GM18498 (cell line): Measurements from ENCODE around the gene ARHGAP28.
"Not testable (repeated sequence)": the region's sequence is repeated elsewhere in the genome, so short reads cannot be mapped to it uniquely, and the experiment has no call there.

Experiments
- ATAC-seq: cut with Tn5 transposase; IDR thresholded peaks from one replicate; pipeline ENCODE4 v1.9.1; 2021; ENCODE audit warnings: mild to moderate bottlenecking, moderate library complexity; ENCODE audit not compliant: unreplicated experiment

The ARHGAP28 gene

DNA sequence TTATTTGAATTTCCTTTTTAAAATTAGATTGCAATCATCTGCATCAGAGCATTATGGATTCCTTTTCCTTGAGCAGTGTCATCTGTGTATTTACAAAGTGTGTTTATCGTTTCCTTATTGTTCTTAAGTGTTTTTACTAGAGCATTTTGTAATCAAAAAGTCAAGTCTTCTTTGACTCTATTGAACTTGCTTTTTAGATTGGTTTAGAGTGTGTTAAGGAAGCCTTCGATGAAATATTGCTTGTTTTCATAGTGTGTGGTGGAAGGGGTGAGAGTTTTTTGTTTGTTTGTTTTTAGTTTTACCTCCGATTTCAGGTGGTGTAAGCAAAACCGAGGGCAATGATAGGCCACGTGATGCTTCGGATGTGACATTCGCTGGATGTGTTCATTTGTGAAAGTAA lies 45.7 kb downstream of the ARHGAP28 start:
- no peak for ATAC-seq

DNA sequence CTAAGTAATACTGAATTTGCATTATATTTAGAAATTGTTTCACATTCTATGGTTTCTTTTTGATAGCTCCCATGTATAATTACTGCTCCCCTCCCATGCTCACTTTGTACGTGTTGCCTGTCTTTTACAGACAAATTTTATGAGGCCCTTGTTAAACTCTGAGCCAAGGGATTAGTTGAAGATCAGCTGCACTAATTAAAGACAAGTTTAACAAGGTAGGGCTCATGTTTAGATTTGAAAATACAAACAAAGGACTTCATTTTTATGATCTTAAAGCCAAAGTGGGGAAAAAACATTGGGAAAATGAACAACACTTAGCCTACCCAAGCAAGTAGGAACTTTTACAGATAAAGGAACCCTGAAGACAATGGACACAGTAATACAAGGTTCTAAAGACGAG lies 46.2 kb downstream of the ARHGAP28 start:
- no peak for ATAC-seq

DNA sequence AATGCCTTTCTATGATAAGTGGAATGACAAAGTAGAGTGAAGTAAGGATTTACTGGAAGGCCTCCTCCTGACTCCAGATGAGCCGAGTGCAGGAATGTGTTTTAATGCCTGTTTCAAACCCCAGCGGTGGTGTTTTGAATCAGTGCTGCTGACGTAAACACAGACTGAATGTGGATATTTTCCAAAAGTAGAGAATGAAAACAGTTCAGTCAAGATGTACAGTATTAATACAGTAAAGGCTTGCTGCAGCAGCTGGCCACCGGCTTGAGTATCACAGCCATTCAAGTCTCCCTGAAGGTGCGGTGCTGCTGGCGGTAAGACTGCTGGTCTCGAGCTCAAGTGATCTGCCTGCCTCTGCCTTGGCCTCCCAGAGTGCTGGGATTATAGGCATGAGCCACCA lies 46.7 kb downstream of the ARHGAP28 start:
- no peak for ATAC-seq

DNA sequence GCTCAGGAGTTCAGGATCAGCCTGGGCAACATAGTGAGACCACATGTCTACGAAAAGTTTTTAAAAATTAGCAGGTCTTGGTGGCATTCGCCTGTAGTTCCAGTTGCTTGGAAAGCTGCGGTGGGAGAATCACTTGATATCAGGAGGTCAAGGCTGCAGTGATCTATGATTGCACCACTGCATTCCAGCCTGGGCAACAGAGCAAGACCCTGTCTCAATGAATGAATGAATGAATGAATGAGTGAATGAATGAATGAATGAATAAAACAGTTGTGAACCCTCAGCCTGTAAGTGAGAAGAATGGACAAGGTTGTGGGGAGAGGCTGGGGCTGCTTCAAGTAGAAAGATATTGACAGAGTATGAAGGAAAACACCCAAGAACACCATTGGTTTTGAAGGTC lies 48.0 kb downstream of the ARHGAP28 start:
- ATAC-seq: no peak

DNA sequence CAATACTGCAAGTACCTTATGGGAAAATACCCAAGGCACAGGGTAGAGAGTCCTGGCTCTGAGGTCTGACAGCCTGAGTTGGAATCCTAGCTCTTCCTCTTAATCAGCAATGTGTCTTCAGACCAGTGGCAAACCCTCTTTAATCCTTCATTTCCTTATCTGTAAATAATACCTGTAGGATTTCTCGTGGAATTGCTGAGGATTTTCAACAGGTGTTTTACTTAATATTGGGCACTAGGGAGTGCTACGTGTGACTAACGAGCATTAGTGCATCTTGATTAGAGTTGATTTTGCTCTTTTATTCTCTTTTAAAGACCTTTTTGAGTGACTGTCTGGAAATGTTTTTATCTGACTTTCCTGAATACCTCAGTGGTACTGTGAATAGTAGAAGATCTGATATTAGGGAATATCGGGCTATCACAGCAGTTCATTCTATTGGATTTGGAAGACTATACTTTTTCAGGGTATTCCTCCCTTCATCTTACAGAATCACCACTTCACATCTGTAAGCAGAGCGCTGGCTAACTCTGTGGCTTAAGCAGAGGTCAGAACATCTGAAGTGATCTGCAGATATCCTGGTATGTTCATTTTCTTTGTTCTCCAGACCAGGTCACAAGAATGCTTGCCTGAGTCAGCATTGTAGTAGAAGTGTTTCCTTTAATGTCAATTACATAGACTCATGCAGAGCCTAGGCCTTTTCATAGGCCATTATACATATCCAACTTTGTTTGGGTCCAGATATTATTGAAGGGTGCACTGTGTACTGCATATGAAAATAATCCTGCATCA lies 49.1 kb downstream of the ARHGAP28 start:
- ATAC-seq: no peak

DNA sequence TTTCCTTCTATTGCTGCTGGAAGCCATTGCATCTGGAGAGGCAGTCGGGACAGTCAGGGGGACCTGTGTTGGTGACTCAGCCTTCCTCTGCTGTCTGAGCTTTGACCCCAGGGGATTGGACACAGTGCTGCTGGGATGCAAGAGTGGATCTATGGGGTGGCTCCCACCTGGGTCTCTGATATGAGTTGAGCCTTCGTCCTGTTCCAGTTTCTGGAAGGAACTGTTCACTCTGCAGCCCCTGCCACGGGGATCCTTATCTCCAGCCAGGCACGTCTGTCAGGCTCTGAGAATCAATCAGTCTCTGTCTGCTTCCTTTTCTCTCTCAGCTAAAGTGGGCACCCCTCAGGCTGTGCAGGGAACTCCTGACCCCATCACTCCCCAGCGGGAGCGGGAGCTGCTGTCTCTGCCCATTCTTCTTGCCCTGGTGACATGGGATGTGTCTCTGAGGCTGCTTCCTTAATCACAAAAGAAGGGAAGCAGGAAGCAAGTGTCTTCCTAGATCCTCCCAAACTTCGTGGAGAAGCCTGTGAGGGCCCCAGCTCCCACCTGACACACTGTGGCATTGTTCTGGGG lies 51.7 kb downstream of the ARHGAP28 start:
- no peak for ATAC-seq

DNA sequence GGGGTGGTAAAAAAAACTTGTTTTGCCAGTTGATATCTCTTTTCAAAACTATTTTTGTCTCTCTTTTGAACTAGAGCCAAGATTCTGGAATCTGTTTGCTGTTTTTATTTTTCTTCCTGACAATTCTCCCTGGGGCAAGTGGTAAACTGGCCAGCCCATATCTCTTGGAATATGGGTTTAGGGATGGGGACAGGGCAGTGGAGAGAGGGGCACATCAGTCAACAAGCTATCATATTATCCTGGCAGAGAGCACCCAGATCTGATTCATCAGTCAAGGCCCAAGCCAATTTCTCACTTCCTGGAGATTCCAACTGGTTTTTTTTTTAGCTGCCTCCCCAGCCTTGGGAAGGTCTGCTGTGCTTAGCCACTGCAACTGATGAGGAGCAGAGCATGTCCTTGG lies 52.3 kb downstream of the ARHGAP28 start:
- ATAC-seq: no peak

DNA sequence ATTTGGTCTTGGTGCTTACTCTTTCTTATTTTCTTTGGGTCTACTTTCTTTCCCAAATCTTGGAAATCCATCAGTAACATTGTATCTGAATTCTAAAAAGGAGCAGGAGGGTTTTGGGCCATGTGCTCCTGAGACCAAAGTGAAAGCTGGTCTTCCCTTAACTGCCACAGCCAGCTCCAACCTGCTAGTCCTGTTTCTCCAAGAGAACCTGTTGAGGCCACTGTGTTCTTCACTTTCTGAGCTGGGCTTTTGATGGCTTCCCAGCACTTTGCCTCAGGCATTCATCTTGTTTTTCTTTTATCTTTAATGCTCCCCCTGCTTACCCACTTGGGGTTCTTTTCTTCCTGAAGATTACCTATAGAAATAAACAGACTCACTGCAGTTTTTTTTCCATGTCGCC lies 53.3 kb downstream of the ARHGAP28 start:
- no peak for ATAC-seq

DNA sequence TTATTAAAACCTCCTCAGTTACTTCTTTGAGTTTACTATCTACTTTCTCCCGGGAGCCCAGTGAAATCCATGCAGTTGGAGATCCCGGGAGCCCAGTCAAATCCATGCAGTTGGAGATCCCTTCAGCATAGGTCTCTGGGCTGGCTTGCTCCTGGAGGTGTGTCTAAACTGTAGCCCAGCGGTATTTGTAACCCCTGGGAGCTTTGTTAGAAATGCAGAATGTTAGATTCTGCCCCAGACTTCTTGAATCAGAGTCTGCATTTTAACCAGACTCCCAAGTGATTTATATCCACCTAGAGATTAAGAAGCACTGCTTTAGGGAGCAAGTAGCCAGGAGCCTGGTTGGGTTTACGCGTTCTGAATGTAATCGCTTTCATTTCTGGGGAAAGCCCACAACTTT lies 54.5 kb downstream of the ARHGAP28 start:
- ATAC-seq: no peak

DNA sequence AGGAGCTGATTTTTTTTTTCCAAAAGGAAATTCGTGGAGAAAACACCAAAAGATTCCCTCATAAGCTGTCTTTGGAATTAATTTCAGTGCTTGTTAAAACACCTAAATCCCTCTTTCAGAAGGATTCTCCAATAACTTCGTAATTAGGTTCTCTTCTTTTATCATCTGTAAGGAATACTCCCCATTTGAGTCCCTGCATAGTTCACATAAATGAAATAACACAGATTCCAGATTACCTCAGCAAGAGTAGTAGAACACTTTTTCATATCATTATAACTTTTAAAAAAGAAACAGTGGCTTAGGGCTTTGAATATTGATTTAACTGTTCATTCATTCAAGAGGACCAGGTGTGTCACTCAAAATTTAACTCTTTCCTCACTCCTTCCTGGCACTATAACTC lies 55.5 kb downstream of the ARHGAP28 start:
- ATAC-seq: no peak

DNA sequence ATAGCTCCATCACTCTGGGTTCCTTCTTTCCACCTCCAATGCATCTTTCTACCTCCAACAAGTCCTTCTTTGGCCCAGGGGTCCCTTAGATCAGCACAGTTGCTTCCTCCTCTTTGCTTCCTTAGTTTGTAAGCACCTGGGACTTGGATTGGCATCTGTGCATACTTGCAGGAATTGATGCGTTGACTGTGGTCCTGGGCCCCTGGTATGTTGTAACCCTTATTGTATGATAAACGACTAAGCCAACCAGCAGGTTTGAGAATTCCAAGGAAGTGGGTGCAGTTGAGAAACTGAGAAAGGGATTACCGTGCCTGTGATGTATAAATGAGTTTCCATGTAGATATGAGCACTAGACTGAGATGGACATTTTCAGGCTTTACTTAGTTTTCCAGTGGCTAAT lies 55.9 kb downstream of the ARHGAP28 start:
- ATAC-seq: no peak

DNA sequence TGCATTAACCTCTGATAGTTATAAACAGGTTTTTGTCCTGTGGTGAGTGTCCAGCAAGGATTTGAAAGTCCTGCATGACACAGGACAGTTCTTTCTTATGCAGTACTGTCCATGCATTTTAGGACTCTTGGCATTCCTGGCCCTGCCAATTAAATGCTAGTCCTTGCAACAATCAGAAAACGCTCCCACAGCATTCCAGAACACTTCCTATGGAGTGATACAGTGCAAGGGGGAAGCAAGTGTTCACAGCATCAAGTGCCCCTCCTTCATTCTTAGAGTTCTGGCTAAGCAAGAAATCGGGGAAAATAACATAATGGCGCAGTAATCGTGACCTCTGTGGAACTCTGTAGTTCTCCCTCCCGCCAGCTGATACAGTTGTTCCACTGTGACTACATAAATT lies 62.9 kb downstream of the ARHGAP28 start:
- no peak for ATAC-seq

DNA sequence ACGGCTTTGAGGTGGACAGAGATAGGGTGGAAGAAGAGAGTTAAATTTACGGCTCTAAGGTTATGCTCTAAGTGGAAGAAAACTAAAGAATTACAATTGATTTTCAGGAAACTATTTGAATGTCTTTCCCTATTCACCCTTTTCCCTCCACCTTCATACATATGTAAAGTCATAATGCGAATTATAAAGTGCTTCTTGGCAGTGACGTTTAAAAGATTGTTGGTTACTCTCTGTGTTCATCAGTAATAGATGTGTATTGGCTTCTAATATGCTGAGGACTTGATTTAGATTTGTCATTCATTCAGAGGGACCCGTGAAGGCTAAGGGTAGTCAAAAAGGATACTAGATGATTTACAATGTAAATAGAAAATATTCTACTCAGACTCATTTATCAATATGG lies 63.9 kb downstream of the ARHGAP28 start:
- ATAC-seq: no peak

DNA sequence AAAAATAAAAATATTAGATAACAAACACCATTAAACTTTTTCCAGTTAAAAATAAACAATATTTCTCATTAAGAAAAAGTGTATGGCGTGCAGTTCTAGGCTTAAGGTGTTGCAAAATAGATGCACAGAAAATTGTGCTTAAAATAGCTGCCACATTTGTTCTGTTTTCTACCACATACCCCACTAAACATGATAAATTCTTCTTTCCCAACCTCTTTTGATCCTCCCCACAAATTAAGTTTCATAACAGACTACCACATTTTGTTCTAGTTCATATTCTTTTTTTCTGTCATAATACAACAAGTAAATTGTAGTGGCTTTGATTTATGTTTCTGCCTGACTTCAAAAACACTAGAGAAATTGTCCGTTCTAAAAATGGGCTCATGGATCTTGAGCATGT lies 64.5 kb downstream of the ARHGAP28 start:
- no peak for ATAC-seq

DNA sequence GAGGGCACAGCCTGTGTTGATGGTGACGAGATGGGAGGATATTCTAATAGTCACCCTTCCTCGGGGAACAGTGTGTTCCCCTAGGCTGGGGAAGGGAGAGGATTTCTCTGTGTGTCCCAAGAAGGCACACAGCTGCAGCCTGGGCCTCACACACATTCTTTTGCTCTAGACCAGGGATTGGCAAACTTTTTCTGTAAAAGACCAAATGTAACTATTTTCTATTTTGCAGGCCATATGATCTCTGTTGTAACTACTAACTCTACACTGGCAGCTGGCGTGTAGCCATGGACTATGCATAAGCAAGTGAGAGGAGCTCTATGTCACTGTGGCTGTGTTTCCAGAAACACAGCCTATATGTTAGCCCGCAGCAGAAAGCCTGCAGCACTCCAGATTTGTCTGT lies 65.8 kb downstream of the ARHGAP28 start:
- ATAC-seq: no peak

DNA sequence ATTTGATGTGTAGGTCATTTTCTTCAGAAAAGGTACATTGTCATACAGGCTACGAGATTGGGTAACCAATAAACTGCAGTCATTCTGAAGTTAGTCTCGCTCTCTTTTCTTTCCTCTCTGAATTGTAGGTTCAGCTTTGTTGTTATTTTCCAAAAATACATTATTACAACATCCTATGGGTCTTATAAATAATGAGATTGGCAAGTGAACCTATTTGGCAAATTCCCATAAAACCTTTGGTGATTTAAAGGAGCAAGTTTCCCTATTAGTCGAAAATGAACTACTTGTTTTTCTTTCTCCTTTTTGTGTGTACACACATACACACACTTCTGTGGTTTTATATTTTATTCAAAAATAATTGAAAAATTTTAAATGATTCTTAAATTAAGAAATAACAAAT lies 67.0 kb downstream of the ARHGAP28 start:
- no peak for ATAC-seq

DNA sequence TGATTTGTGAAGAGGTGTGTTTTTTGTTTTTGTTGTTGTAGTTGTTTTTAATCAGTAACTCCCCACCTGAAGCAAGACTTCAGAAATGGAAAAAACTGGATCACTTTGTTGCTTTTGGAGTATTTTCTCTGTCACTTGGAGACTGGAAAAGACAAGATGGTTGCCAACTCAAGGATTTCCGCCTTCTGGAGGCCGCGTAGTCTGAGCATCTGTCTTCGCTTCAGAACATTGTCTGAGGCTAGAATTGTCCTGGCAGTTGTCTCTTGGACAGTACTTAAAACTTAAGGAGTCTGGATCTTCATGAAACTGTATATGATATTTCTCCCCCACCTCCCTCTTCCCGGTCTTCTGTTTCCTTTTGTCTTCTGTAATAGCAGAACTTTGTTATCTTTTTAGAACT lies 67.7 kb downstream of the ARHGAP28 start:
- no peak for ATAC-seq

DNA sequence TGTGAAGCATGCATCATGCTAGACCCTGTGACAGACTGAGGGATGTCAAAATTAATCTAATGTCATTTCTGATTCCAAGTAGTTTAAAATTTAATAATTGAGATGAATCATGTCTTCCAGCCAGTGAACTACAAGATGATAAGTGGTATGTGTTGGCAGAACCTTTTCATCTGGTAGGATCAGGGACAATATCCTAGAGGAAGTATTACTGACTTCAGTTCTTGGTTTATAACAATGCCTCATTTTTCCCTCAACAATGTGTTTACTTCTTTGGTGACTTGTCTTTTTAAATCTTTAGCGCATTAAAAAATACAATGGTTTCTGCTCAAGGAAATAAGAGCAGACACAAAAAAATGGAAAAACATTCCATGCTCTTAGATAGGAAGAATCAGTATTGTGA lies 69.4 kb downstream of the ARHGAP28 start:
- no peak for ATAC-seq

DNA sequence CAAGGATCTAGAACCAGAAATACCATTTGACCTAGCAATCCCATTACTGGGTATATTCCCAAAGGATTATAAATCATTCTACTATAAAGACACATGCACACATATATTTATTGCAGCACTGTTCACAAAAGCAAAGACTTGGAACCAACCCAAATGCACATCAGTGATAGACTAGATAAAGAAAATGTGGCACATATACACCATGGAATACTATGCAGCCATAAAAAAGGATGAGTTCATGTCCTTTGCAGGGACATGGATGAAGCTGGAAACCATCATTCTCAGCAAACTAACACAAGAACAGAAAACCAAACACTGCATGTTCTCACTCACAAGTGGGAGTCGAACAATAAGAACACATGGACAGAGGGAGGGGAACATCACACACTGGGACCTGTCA lies 70.8 kb downstream of the ARHGAP28 start:
- not testable (repeated sequence) for ATAC-seq

DNA sequence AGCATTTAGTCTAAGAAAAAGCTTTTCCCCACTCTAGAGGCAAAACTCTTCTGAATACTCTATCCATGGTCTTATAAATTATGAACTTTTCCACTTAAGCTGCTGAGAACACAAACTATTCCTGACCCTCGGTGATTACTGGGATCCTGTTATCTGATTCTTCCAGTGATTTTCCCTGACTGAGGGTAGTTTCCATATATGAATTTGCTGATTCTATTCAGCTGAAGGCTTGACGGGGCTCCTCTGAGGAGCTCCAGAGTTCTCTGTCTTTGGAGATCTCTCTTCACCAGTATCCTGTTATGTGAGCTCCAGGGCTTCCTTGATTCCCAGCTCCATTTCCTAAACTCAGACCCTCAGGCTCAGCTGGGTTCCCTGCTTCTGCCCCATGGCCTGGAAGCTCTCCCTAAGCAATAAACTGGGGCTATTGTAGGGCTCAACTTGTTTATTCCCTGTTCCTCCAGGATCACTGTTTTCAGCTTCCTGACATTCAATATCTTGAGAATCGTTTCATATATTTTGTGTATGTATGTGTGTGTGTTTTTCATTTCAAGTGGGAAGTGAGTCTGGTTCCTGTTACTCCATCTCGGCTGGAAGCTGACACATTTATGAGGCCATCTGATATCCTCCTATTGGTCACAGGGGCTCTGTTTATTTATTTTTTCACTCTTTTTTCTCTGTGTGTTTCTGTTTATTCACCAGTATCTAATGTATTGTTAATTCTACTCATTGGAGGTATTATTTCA lies 78.2 kb downstream of the ARHGAP28 start:
- no peak for ATAC-seq

DNA sequence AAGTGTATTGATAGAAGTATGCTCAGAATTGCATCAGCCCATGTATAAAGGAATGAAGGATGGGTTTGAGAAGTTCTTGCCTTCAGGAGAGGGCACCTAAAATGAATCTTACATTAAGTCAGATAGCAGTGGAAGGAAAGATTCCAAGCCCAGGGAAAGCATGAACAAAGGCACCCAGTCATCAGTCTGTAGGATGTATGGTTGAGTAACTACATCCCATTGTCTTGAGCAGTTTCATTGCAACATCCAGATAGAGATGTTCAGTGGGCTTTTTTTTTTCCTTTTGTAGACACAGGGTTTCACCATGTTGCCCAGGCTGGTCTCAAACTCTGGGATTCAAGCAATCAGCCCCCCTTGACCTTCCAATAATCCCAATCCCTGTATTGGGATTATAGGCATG lies 80.7 kb downstream of the ARHGAP28 start:
- no peak for ATAC-seq

DNA sequence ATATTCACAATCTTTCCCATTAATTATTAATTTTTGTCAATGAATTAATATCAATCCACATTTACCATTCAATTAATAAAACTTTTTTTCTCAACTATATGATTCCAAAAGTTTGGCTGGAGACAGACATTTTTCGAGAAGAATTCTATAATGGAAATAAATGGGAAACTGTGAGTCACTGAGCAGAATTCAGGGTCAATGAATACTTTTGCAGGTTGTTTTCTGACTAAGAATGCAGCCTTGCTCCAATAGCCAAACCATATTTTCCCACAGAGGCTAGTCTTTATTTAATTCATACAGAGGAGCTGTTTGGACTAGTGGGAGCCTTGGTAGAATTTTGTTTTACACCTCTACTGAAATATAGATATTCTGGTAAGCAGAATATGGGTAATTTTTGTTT lies 82.3 kb downstream of the ARHGAP28 start:
- ATAC-seq: no peak
